Neural progenitor cell (in vitro differentiated cells): ENCODE results near the gene SPAG16.

Experiments
- EZH2 ChIP-seq: fragments of 200-600 bp; sonication (generic); IDR thresholded peaks from 2 replicates; pipeline ENCODE4 v1.6.1; 2017; ENCODE audit warnings: antibody characterized with exemption, mild to moderate bottlenecking, moderate library complexity
- EZH2phosphoT487 ChIP-seq: fragments of 200-600 bp; sonication (generic); IDR thresholded peaks from 2 replicates; pipeline ENCODE4 v1.6.1; 2017; ENCODE audit warnings: antibody characterized with exemption
- TF ChIP-seq, protein P1 (sequence below): fragments of 200-600 bp; sonication (generic); IDR thresholded peaks from 2 replicates; pipeline ENCODE4 v1.5.1; 2017; ENCODE audit warnings: antibody characterized with exemption, mild to moderate bottlenecking

DNA sequence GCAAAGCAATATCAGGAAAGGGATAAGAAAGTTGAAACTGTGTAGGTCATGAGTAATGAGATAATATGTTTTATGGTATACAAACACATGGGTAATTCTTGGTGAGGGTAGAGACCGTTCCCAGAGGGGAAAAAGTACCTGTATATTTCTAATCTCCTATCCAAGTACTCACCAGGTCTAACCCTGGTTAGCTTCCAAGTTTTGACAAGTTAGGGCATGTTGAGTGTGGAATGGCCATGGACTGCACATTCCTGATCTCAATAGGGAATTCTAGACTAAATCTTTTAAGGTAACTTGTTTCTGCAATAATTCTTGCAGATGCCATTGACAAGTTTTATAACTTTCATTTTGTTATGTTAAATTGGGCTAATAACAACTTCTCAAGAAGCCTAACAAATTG is 216.6 kb downstream of the SPAG16 start:
- TF ChIP-seq EZH2 (no peak), EZH2phosphoT487 (no peak)
- TF ChIP-seq, protein P1, sequence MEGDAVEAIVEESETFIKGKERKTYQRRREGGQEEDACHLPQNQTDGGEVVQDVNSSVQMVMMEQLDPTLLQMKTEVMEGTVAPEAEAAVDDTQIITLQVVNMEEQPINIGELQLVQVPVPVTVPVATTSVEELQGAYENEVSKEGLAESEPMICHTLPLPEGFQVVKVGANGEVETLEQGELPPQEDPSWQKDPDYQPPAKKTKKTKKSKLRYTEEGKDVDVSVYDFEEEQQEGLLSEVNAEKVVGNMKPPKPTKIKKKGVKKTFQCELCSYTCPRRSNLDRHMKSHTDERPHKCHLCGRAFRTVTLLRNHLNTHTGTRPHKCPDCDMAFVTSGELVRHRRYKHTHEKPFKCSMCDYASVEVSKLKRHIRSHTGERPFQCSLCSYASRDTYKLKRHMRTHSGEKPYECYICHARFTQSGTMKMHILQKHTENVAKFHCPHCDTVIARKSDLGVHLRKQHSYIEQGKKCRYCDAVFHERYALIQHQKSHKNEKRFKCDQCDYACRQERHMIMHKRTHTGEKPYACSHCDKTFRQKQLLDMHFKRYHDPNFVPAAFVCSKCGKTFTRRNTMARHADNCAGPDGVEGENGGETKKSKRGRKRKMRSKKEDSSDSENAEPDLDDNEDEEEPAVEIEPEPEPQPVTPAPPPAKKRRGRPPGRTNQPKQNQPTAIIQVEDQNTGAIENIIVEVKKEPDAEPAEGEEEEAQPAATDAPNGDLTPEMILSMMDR = no peak
